Measurements from ENCODE around the gene WDR7.

DNA sequence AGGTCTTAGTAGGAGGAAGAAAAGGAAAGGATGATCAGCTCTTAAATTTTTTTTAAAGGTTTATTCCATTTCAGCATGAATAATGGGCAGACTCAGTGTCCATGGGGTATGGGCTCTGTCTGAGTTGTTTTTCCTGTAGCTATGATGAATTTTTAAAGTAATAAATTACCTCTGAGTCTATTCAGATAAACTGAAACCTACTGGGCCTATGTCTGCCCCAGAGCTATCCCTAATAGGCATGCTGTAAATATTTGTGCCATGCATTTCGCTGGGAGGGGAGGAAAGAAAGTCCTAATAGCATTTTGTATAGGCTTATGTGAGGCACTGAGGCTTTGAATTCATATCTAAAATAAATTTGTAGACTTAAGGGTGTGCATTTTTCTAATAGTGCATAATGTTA lies 285.3 kb downstream of the WDR7 start:
- TF ChIP-seq YY1 (IDR thresholded peaks at IDR 0.05; ENCODE audit: borderline replicate concordance in 1 of 3, control insufficient read depth in 1 of 3, extremely low read depth in 1 of 3, insufficient read depth in 3 of 3, insufficient read length in 1 of 3, insufficient replicate concordance in 2 of 3, low read depth in 1 of 3, low read length in 2 of 3) (no peak), EZH2 (IDR thresholded peaks at IDR 0.05; ENCODE audit: borderline replicate concordance, low read depth, low read length) (no peak), DACH1 (IDR thresholded peaks at IDR 0.05; ENCODE audit: partially characterized antibody) (no peak), RBBP5 (IDR thresholded peaks at IDR 0.05; ENCODE audit: borderline replicate concordance, insufficient read depth, low read length, poor library complexity, severe bottlenecking) (no peak), PTBP1 (IDR thresholded peaks at IDR 0.05; ENCODE audit: low read depth, low read length) (no peak), BRCA1 (IDR thresholded peaks at IDR 0.05) (no peak), BRCA1 (CRISPR knock-in tag; IDR thresholded peaks at IDR 0.05) (no peak), KLF1 (tag; IDR thresholded peaks at IDR 0.05) (no peak), ELF4 (CRISPR knock-in tag; IDR thresholded peaks at IDR 0.05) (no peak), GABPB2 (CRISPR knock-in tag; conservative IDR thresholded peaks at IDR 0.05) (no peak), SAFB2 (IDR thresholded peaks at IDR 0.05; ENCODE audit: borderline replicate concordance, low read depth, low read length, severe bottlenecking) (no peak)
- TF ChIP-seq, protein P1, sequence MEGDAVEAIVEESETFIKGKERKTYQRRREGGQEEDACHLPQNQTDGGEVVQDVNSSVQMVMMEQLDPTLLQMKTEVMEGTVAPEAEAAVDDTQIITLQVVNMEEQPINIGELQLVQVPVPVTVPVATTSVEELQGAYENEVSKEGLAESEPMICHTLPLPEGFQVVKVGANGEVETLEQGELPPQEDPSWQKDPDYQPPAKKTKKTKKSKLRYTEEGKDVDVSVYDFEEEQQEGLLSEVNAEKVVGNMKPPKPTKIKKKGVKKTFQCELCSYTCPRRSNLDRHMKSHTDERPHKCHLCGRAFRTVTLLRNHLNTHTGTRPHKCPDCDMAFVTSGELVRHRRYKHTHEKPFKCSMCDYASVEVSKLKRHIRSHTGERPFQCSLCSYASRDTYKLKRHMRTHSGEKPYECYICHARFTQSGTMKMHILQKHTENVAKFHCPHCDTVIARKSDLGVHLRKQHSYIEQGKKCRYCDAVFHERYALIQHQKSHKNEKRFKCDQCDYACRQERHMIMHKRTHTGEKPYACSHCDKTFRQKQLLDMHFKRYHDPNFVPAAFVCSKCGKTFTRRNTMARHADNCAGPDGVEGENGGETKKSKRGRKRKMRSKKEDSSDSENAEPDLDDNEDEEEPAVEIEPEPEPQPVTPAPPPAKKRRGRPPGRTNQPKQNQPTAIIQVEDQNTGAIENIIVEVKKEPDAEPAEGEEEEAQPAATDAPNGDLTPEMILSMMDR (IDR thresholded peaks at IDR 0.05 in 2 of 3, conservative IDR thresholded peaks at IDR 0.05 in 1 of 3; ENCODE audit: insufficient read depth in 2 of 3, low read depth in 1 of 3, low read length in 3 of 3) = no peak
- TF ChIP-seq, protein P2, sequence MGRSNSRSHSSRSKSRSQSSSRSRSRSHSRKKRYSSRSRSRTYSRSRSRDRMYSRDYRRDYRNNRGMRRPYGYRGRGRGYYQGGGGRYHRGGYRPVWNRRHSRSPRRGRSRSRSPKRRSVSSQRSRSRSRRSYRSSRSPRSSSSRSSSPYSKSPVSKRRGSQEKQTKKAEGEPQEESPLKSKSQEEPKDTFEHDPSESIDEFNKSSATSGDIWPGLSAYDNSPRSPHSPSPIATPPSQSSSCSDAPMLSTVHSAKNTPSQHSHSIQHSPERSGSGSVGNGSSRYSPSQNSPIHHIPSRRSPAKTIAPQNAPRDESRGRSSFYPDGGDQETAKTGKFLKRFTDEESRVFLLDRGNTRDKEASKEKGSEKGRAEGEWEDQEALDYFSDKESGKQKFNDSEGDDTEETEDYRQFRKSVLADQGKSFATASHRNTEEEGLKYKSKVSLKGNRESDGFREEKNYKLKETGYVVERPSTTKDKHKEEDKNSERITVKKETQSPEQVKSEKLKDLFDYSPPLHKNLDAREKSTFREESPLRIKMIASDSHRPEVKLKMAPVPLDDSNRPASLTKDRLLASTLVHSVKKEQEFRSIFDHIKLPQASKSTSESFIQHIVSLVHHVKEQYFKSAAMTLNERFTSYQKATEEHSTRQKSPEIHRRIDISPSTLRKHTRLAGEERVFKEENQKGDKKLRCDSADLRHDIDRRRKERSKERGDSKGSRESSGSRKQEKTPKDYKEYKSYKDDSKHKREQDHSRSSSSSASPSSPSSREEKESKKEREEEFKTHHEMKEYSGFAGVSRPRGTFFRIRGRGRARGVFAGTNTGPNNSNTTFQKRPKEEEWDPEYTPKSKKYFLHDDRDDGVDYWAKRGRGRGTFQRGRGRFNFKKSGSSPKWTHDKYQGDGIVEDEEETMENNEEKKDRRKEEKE (IDR thresholded peaks at IDR 0.05; ENCODE audit: borderline replicate concordance in 1 of 2, control insufficient read depth in 1 of 2, low read depth in 2 of 2, low read length in 1 of 2) = no peak

All from K562 (cell line).